Measurements from ENCODE around the gene PCSK1N. TPM values are rescaled to one million over a fixed set of nuclear protein-coding genes. Genes with fewer than 3 reads are reported as not detected.

Gene PCSK1N
- polyA plus RNA-seq, 1 of the 3 experiments (the other 2 are of a cell fraction): 35.0 TPM

DNA sequence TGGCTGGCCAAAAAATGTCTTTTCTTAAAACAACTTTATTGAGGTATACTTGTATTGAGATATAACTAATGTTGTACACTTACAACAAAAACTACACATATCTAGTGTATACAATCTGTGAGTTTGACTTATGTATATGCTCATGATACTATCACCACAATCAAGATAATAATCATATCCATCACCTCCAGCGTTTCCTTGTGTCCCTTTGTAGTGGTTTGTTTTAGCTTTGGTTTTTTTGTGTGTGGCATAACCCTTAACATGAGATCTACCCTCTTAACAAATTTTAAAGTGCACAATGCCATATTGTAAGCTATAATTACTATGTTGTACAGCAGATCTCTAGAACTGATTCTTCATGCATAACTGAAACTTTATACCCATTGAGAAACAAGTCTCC is 13.4 kb upstream of the PCSK1N start:
- no peaks in the 10 kb centered on the region for H3F3A ChIP-seq (replicated peaks; ENCODE audit: insufficient read depth)
- no peak overlapping the region for H3K4me3 ChIP-seq (ENCODE audit: low read depth in 2 of 2, low read length in 1 of 2)
- no peaks in the 10 kb centered on the region for H3K4me1 ChIP-seq (ENCODE audit: control insufficient read depth in 1 of 2, insufficient read depth in 2 of 2, low read depth in 1 of 2, low read length in 1 of 2)
- no peak overlapping the region for H3K9ac ChIP-seq
- no peaks in the 10 kb centered on the region for H3K9me3 ChIP-seq
- H4K20me1 ChIP-seq (ENCODE audit: insufficient read depth): no peaks in the 10 kb centered on the region
- H3K4me2 ChIP-seq: no peak overlapping the region
- ChIA-PET CTCF (no interaction called here), POLR2A (no interaction called here)
- peaks cover 36% of the 10 kb centered on the region; the same call in 1 of the 2 replicates for H3K27me3 ChIP-seq (ENCODE audit: insufficient read depth)
- no peak overlapping the region for H3K27ac ChIP-seq (ENCODE audit: low read depth in 2 of 2, low read length in 1 of 2)
- no peak for TF ChIP-seq GABPA (IDR thresholded peaks at IDR 0.05; ENCODE audit: low read depth)
- no peaks in the 10 kb centered on the region for H3K9me2 ChIP-seq
- H2AFZ ChIP-seq (ENCODE audit: low read depth): no peak overlapping the region
- H3K36me3 ChIP-seq (replicated peaks in 1 of 2; ENCODE audit: control insufficient read depth in 1 of 2, insufficient read depth in 2 of 2, low read length in 1 of 2): no peaks in the 10 kb centered on the region
- WGBS (ENCODE audit: low lambda C conversion rate): 11% methylated on average over 1 of the region's 1 CpG
- DNase-seq: no peak
- no peaks in the 10 kb centered on the region for H3K79me2 ChIP-seq (ENCODE audit: insufficient read depth)

DNA sequence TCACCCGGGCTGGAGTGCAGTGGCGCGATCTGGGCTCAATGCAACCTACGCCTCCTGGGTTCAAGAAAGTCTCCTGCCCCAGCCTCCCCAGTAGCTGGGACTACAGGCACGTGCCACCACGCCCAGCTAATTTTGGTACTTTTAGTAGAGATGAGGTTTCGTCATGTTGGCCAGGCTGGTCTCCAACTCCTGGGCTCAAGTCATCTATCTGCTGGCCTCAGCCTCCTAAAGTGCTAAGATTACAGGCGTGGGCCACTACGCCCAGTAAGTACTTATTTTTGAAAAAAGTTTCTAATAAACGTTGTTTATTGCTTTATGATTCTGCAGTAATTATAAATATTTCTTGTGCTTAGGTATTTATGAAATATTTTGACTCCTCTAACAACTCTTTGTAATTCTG is 4.3 kb upstream of the PCSK1N start:
- H3K4me3 ChIP-seq (ENCODE audit: low read depth in 2 of 2, low read length in 1 of 2): no peak overlapping the region
- H2AFZ ChIP-seq (ENCODE audit: low read depth): no peak overlapping the region
- no peak overlapping the region for H3K4me2 ChIP-seq
- no peaks in the 10 kb centered on the region for H4K20me1 ChIP-seq (ENCODE audit: insufficient read depth)
- H3K36me3 ChIP-seq (replicated peaks in 1 of 2; ENCODE audit: control insufficient read depth in 1 of 2, insufficient read depth in 2 of 2, low read length in 1 of 2): no peaks in the 10 kb centered on the region
- no peaks in the 10 kb centered on the region for H3K9me2 ChIP-seq
- H3K9me3 ChIP-seq: no peaks in the 10 kb centered on the region
- H3K27me3 ChIP-seq (ENCODE audit: insufficient read depth): peaks cover 9% of the 10 kb centered on the region
- no peak overlapping the region for H3K27ac ChIP-seq (ENCODE audit: low read depth in 2 of 2, low read length in 1 of 2)
- ChIA-PET POLR2A (no interaction called here), CTCF (no interaction called here)
- no peaks in the 10 kb centered on the region for H3F3A ChIP-seq (replicated peaks; ENCODE audit: insufficient read depth)
- no peak for DNase-seq
- WGBS (ENCODE audit: low lambda C conversion rate): 55% methylated on average over 10 of the region's 10 CpGs
- H3K79me2 ChIP-seq (ENCODE audit: insufficient read depth): no peaks in the 10 kb centered on the region
- no peak overlapping the region for H3K9ac ChIP-seq
- no peaks in the 10 kb centered on the region; a peak in 1 of 4 replicates for H3K4me1 ChIP-seq (ENCODE audit: control insufficient read depth in 1 of 2, insufficient read depth in 2 of 2, low read depth in 1 of 2, low read length in 1 of 2)
- TF ChIP-seq JUND (IDR thresholded peaks at IDR 0.05): no peak

- no peaks in the 10 kb centered on the region for H3K36me3 ChIP-seq (replicated peaks in 1 of 2; ENCODE audit: control insufficient read depth in 1 of 2, insufficient read depth in 2 of 2, low read length in 1 of 2)
- WGBS (ENCODE audit: low lambda C conversion rate): 21% methylated on average over 7 of the region's 7 CpGs
- no peaks in the 10 kb centered on the region for H4K20me1 ChIP-seq (ENCODE audit: insufficient read depth)
- H2AFZ ChIP-seq (ENCODE audit: low read depth): no peak overlapping the region
- peaks cover 9% of the 10 kb centered on the region for H3K27me3 ChIP-seq (ENCODE audit: insufficient read depth)
- H3K9me2 ChIP-seq: no peaks in the 10 kb centered on the region
- TF ChIP-seq MXI1 (IDR thresholded peaks at IDR 0.05; ENCODE audit: low read depth, low read length) (no peak), USF2 (IDR thresholded peaks at IDR 0.05; ENCODE audit: borderline replicate concordance, low read depth, low read length) (no peak), CHD2 (IDR thresholded peaks at IDR 0.05; ENCODE audit: low read length, partially characterized antibody) (no peak)
- peak overlapping the region; percentile 53 to 63 for H3K4me3 ChIP-seq (ENCODE audit: low read depth in 2 of 2, low read length in 1 of 2)
- H3F3A ChIP-seq (replicated peaks; ENCODE audit: insufficient read depth): no peaks in the 10 kb centered on the region
- no peaks in the 10 kb centered on the region for H3K79me2 ChIP-seq (ENCODE audit: insufficient read depth)
- no peaks in the 10 kb centered on the region for H3K9me3 ChIP-seq
- H3K4me1 ChIP-seq (ENCODE audit: control insufficient read depth in 1 of 2, insufficient read depth in 2 of 2, low read depth in 1 of 2, low read length in 1 of 2): peaks cover 0 to 3% of the 10 kb centered on the region in 2 experiments; a peak in 1 of 4 replicates
- no peak overlapping the region for H3K9ac ChIP-seq
- no peak overlapping the region for H3K27ac ChIP-seq (ENCODE audit: low read depth in 2 of 2, low read length in 1 of 2)
- ChIA-PET CTCF (interaction anchor here (0.6 to 1.3 kb wide), 4 partner anchors 9 to 77 kb away, joined by 3 to 5 read pairs (median 4); no protein-coding TSS in a partner anchor), POLR2A (no interaction called here)
- peak overlapping the region; percentile 74 for H3K4me2 ChIP-seq
- peak; percentile 44 for DNase-seq
These were observed 1.1 kb downstream of the PCSK1N start for GRCh38 chrX:48834383-48834709.

All from SK-N-SH (cell line).